A673 (cell line): ENCODE measurements around the gene MKNK1. TPM values are rescaled to one million over a fixed set of nuclear protein-coding genes. Genes with fewer than 3 reads are reported as not detected.

Experiments used
- BruUV-seq: library from RNA; stranded (reverse); fragments of 400-500 nt; replicated peaks from 2 replicates; lab custom pipeline; 2021; lab: Mats Ljungman, UMichigan
- CTCF ChIA-PET: fragments of 300-600 bp; sonication (Branson Sonifier 250); formaldehyde crosslinking; loops from one replicate; lab custom pipeline; 2022; ENCODE audit warnings: antibody characterized with exemption; lab: Charles Lee
- POLR2A ChIA-PET: fragments of 300-600 bp; sonication (Branson Sonifier 250); formaldehyde crosslinking; loops from one replicate; lab custom pipeline; 2022; ENCODE audit warnings: antibody characterized with exemption; ENCODE audit not compliant: low non-redundant PET; lab: Charles Lee
- DNase-seq: peaks from one replicate; pipeline ENCODE4 v3.0.0-alpha.2; 2015; ENCODE audit warnings: low spot score
- H3K27ac ChIP-seq: fragments of 200-600 bp; sonication (generic); 2 replicates; pipeline ENCODE4 v1.5.1; 2016; ENCODE audit warnings: mixed run types, low read depth, mild to moderate bottlenecking, mixed read lengths, antibody characterized with exemption, low read length; ENCODE audit not compliant: poor library complexity, severe bottlenecking
- H3K27me3 ChIP-seq: fragments of 200-600 bp; sonication (generic); replicated peaks from 2 replicates; pipeline ENCODE4 v1.6.1; 2017; ENCODE audit warnings: mixed run types, low read depth, mild to moderate bottlenecking, mixed read lengths, antibody characterized with exemption, low read length; ENCODE audit not compliant: insufficient read depth, poor library complexity
- H3K36me3 ChIP-seq: fragments of 200-600 bp; sonication (generic); 2 replicates; pipeline ENCODE4 v1.6.1; 2016; ENCODE audit warnings: mixed run types, mild to moderate bottlenecking, mixed read lengths, antibody characterized with exemption, low read length; ENCODE audit not compliant: insufficient read depth, poor library complexity, severe bottlenecking
- H3K4me1 ChIP-seq: fragments of 200-600 bp; sonication (generic); 2 replicates; pipeline ENCODE4 v1.6.1; 2017; ENCODE audit warnings: mixed run types, mild to moderate bottlenecking, mixed read lengths, antibody characterized with exemption, low read length; ENCODE audit not compliant: insufficient read depth, poor library complexity, severe bottlenecking
- H3K4me3 ChIP-seq: fragments of 200-600 bp; sonication (generic); 2 replicates; pipeline ENCODE4 v1.5.1; 2016; ENCODE audit warnings: low read depth, mixed run types, mild to moderate bottlenecking, mixed read lengths, low read length; ENCODE audit not compliant: poor library complexity, severe bottlenecking
- H3K9me3 ChIP-seq: fragments of 200-600 bp; sonication (generic); 2 replicates; pipeline ENCODE4 v1.6.1; 2016; ENCODE audit warnings: mixed run types, low read depth, mild to moderate bottlenecking, mixed read lengths, antibody characterized with exemption, low read length; ENCODE audit not compliant: poor library complexity, severe bottlenecking
- EZH2 ChIP-seq: fragments of 200-600 bp; sonication (generic); IDR thresholded peaks from 2 replicates; pipeline ENCODE4 v1.6.1; 2017; ENCODE audit warnings: borderline replicate concordance, low read depth, mild to moderate bottlenecking, mixed read lengths, antibody characterized with exemption, low read length; ENCODE audit not compliant: poor library complexity, severe bottlenecking
- intact Hi-C: fragments of 100-400 bp; cut with micrococcal nuclease; formaldehyde crosslinking; loops from one replicate; pipeline ENCODE4 v1.10.0; 2022; ENCODE audit not compliant: unreplicated experiment
- total RNA-seq: library from RNA; stranded (reverse); gene quantifications from 2 replicates; pipeline ENCODE4 v1.2.3, GENCODE V29; 2021
- TF ChIP-seq, protein P1 (sequence below): fragments of 300-800, 200-600 bp; sonication (generic); conservative IDR thresholded peaks from 2 replicates; pipeline ENCODE4 v1.5.1; 2017; ENCODE audit warnings: low read depth, mild to moderate bottlenecking, antibody characterized with exemption, low read length, moderate library complexity, mixed read lengths

The MKNK1 gene
- total RNA-seq, 1 experiment from 2014 or later: 22.7 TPM

DNA sequence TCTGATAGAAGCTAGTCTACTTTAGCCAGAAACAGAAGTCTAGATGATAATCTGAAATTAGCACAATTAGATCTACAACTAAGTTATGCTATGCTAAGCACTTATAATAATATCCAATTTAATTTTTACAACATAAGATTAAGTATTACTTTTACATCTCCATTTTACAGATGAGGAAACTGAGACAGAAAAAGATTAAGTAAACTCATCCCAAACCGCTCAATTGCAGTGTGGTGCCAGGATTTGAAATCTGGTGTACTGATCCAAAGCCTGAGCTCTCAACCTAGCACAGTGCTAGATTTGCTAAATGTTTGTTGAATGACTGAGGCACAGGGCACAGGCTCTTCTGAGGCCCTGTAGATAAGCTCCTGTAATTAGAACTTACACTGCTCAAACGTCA lies 66.4 kb downstream of the MKNK1 start:
- Histone ChIP-seq H3K4me1 (no peaks in the 10 kb centered on the region), H3K4me3 (no peak overlapping the region), H3K9me3 (no peaks in the 10 kb centered on the region), H3K27ac (no peak overlapping the region), H3K27me3 (peaks cover 53% of the 10 kb centered on the region), H3K36me3 (no peaks in the 10 kb centered on the region)
- POLR2A ChIA-PET: no interaction called here
- no peak for DNase-seq
- BruUV-seq: no TSS peak
- CTCF ChIA-PET: interaction anchor here (1.5 kb wide), 1 partner anchor 95 kb away, joined by 3 read pairs; no protein-coding TSS in a partner anchor
- TF ChIP-seq EZH2: no peak
- TF ChIP-seq, protein P1, sequence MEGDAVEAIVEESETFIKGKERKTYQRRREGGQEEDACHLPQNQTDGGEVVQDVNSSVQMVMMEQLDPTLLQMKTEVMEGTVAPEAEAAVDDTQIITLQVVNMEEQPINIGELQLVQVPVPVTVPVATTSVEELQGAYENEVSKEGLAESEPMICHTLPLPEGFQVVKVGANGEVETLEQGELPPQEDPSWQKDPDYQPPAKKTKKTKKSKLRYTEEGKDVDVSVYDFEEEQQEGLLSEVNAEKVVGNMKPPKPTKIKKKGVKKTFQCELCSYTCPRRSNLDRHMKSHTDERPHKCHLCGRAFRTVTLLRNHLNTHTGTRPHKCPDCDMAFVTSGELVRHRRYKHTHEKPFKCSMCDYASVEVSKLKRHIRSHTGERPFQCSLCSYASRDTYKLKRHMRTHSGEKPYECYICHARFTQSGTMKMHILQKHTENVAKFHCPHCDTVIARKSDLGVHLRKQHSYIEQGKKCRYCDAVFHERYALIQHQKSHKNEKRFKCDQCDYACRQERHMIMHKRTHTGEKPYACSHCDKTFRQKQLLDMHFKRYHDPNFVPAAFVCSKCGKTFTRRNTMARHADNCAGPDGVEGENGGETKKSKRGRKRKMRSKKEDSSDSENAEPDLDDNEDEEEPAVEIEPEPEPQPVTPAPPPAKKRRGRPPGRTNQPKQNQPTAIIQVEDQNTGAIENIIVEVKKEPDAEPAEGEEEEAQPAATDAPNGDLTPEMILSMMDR: no peak
- intact Hi-C loops: no loop called here

DNA sequence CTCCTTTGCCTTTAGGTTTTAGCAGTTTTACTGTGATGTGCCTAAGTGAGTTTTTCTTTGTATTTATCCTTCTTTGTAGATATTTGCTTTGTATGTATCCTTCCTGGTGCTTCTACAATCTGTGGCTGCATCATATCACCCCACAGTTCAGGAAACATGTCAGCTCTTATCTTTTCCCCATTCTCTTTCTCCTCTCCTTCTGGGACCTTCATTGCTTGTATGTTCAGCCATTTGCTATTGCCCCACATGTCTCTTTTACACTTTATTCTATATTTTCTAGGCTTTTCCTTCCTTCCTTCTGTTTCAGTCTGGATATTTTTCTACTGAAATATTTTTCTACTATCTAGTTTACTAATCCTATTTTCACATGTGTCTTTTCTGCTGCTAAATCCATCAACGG lies 67.5 kb downstream of the MKNK1 start:
- no peaks in the 10 kb centered on the region for H3K36me3 ChIP-seq
- H3K27me3 ChIP-seq: peaks cover 49% of the 10 kb centered on the region
- ChIA-PET CTCF (no interaction called here), POLR2A (no interaction called here)
- intact Hi-C loops: no loop called here
- no peak overlapping the region for H3K4me3 ChIP-seq
- H3K27ac ChIP-seq: no peak overlapping the region
- DNase-seq: no peak
- no TSS peak for BruUV-seq
- TF ChIP-seq, protein P1: no peak
- no peak for TF ChIP-seq EZH2
- no peaks in the 10 kb centered on the region for H3K4me1 ChIP-seq
- H3K9me3 ChIP-seq: no peaks in the 10 kb centered on the region

DNA sequence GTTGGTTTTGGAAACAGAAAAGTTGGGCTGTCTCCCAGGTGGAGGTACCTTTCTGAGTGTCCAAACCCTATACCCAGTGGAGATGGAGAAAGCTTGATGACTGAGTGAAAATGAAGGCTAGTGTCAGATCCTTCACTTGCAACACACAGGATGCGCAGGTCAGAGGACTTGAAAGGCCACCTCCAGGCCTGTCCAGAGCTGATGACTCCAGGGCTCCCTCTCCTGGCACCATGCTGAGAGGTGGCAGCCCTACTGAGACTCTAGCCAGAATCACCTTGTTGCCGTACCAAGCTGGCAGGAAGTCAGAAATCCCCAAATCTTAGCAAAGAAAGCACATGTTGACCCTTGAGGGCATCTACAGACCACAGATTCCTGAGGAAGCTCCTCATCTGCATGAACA lies 69.0 kb downstream of the MKNK1 start:
- BruUV-seq: no TSS peak
- TF ChIP-seq EZH2: no peak
- TF ChIP-seq, protein P1: no peak
- Histone ChIP-seq H3K27me3 (peaks cover 49% of the 10 kb centered on the region), H3K4me1 (no peaks in the 10 kb centered on the region), H3K27ac (no peak overlapping the region), H3K9me3 (no peaks in the 10 kb centered on the region), H3K4me3 (no peak overlapping the region), H3K36me3 (no peaks in the 10 kb centered on the region)
- CTCF ChIA-PET: no interaction called here
- POLR2A ChIA-PET: no interaction called here
- intact Hi-C loops: no loop called here
- no peak for DNase-seq
